HepG2 (cell line): ENCODE data around the gene ABCB4. TPM values are rescaled to one million over a fixed set of nuclear protein-coding genes. Genes with fewer than 3 reads are reported as not detected.
A peak's percentile ranks its signal among the peaks of the same experiment; 100 is the strongest.

Source experiments
- ADNP ChIP-seq: sonication (generic); formaldehyde crosslinking; IDR thresholded peaks from 2 replicates; pipeline ENCODE4 v1.4.0; 2020; ENCODE audit warnings: missing genetic modification reagents
- ARNT2 ChIP-seq: sonication (generic); formaldehyde crosslinking; IDR thresholded peaks from 2 replicates; pipeline ENCODE4 v1.8.0; 2022; ENCODE audit warnings: mild to moderate bottlenecking, low read depth, missing genetic modification reagents, moderate library complexity
- BATF2 ChIP-seq: sonication (generic); formaldehyde crosslinking; IDR thresholded peaks from 2 replicates; pipeline ENCODE4 v1.8.0; 2022; ENCODE audit warnings: mild to moderate bottlenecking, missing genetic modification reagents, moderate library complexity
- DBP ChIP-seq: sonication (generic); formaldehyde crosslinking; IDR thresholded peaks from 2 replicates; pipeline ENCODE4 v1.4.0; 2020; ENCODE audit warnings: missing genetic modification reagents; ENCODE audit errors: not compliant biosample characterization
- ELF1 ChIP-seq: sonication (generic); formaldehyde crosslinking; IDR thresholded peaks from 2 replicates; pipeline ENCODE4 v1.4.0; 2020; ENCODE audit warnings: missing genetic modification reagents
- GPN1 ChIP-seq: sonication (generic); formaldehyde crosslinking; IDR thresholded peaks from 2 replicates; pipeline ENCODE4 v1.5.1; 2020; ENCODE audit warnings: missing genetic modification reagents, borderline replicate concordance
- HMGXB4 ChIP-seq, 2 experiments: sonication (generic) in 1 of 2; formaldehyde crosslinking in 1 of 2; IDR thresholded peaks; 2 replicates each; pipeline versions ENCODE4 v1.4.0 to v1.6.1; 2018 to 2020; ENCODE audit warnings: missing genetic modification reagents in 2 of 2, borderline replicate concordance in 1 of 2, low read depth in 1 of 2, mild to moderate bottlenecking in 1 of 2, missing biosample characterization in 1 of 2
- HNRNPK ChIP-seq: fragments of 200-400 bp; formaldehyde crosslinking; IDR thresholded peaks from 2 replicates; pipeline ENCODE4 v1.6.1; 2018; ENCODE audit warnings: low read length, low read depth, moderate library complexity, mild to moderate bottlenecking; ENCODE audit not compliant: poor library complexity, severe bottlenecking
- MXD3 ChIP-seq: IDR thresholded peaks from 2 replicates; pipeline ENCODE4 v1.6.1; 2016; ENCODE audit warnings: mild to moderate bottlenecking, missing biosample characterization, missing genetic modification reagents
- MYC ChIP-seq: sonication (generic); formaldehyde crosslinking; IDR thresholded peaks from 2 replicates; pipeline ENCODE4 v1.9.0; 2021; ENCODE audit warnings: missing genetic modification reagents, borderline replicate concordance
- MYPOP ChIP-seq: sonication (generic); formaldehyde crosslinking; IDR thresholded peaks from 2 replicates; pipeline ENCODE4 v1.8.1; 2023; ENCODE audit warnings: mild to moderate bottlenecking, moderate library complexity, missing genetic modification reagents
- POLR2G ChIP-seq: fragments of 200-400 bp; formaldehyde crosslinking; IDR thresholded peaks from 2 replicates; pipeline ENCODE4 v1.6.1; 2018; ENCODE audit warnings: mild to moderate bottlenecking, low read depth, low read length, moderate library complexity
- RFX1 ChIP-seq: fragments of 450-650 bp; IDR thresholded peaks from 2 replicates; pipeline ENCODE4 v1.6.1; 2017
- RXRA ChIP-seq: sonication (generic); formaldehyde crosslinking; IDR thresholded peaks from 2 replicates; pipeline ENCODE4 v1.5.1; 2020; ENCODE audit warnings: missing genetic modification reagents
- SATB2 ChIP-seq: sonication (generic); formaldehyde crosslinking; IDR thresholded peaks from 2 replicates; pipeline ENCODE4 v1.5.0; 2020; ENCODE audit warnings: missing genetic modification reagents
- SP1 ChIP-seq, 2 experiments: fragments of 450-650 bp in 1 of 2; sonication (generic) in 1 of 2; formaldehyde crosslinking in 1 of 2; IDR thresholded peaks; 2 replicates each; pipeline versions ENCODE4 v1.4.0 to v1.6.1; 2016 to 2020; ENCODE audit warnings: missing genetic modification reagents in 1 of 2
- SSRP1 ChIP-seq: IDR thresholded peaks from 2 replicates; pipeline ENCODE4 v1.6.1; 2016; ENCODE audit warnings: control low read depth
- ZNF253 ChIP-seq: sonication (generic); formaldehyde crosslinking; IDR thresholded peaks from 2 replicates; pipeline ENCODE4 v1.8.0; 2022; ENCODE audit warnings: mild to moderate bottlenecking, missing genetic modification reagents, borderline replicate concordance
- ZNF446 ChIP-seq: sonication (generic); formaldehyde crosslinking; IDR thresholded peaks from 2 replicates; pipeline ENCODE4 v1.5.0; 2020; ENCODE audit warnings: mild to moderate bottlenecking, missing genetic modification reagents
- ZNF597 ChIP-seq: sonication (generic); formaldehyde crosslinking; IDR thresholded peaks from 2 replicates; pipeline ENCODE4 v1.5.0; 2020; ENCODE audit warnings: missing genetic modification reagents
- ZNF746 ChIP-seq: sonication (generic); formaldehyde crosslinking; IDR thresholded peaks from 2 replicates; pipeline ENCODE4 v1.8.0; 2022; ENCODE audit warnings: mild to moderate bottlenecking, missing genetic modification reagents
- ZNF83 ChIP-seq: sonication (generic); formaldehyde crosslinking; IDR thresholded peaks from 2 replicates; pipeline ENCODE4 v1.4.0; 2020; ENCODE audit warnings: missing genetic modification reagents, mild to moderate bottlenecking, borderline replicate concordance
- polyA plus RNA-seq, 8 experiments: library from polyadenylated mRNA; depleted of rRNA in 3 of 8; stranded (reverse) in 7 of 8; unstranded in 1 of 8; fragments of >200 nt; fragmentation: Illumina TruSeq in 4 of 8; extraction: Trizol in 4 of 8; gene quantifications; 2 replicates each; pipeline versions ENCODE4 v1.2.1 to v1.2.3, GENCODE V29; 2011 to 2016; ENCODE audit warnings: low read depth in 4 of 8, missing spikeins in 1 of 8, mixed read lengths in 1 of 8; ENCODE audit not compliant: insufficient read depth in 1 of 8
- total RNA-seq, 5 experiments: library from RNA; depleted of rRNA; stranded (reverse); fragments of >200 nt; fragmentation: Illumina TruSeq; extraction: Trizol; gene quantifications; 2 replicates each; pipeline ENCODE4 v1.2.3, GENCODE V29; 2016; ENCODE audit warnings: low read depth in 1 of 5

Gene ABCB4
- total and polyA plus RNA-seq, 2 of the 13 experiments (the other 11 are each of a cell fraction or from before 2014, with no cell fraction given), result 18.0 to 32.4 TPM

GRCh38 chr7:87463982-87464381 lies 11.5 kb downstream of the ABCB4 start (continued):
- no peak for TF ChIP-seq ADNP (CRISPR knock-in tag)
- no peak for TF ChIP-seq HNRNPK
- peak; percentile 44; the same call in 1 of the 2 replicates for TF ChIP-seq MYPOP (CRISPR knock-in tag)
- TF ChIP-seq SATB2 (CRISPR knock-in tag), result no peak
- no peak for TF ChIP-seq SP1 (IDR thresholded peaks at IDR 0.05)
- no peak for TF ChIP-seq SP1 (CRISPR knock-in tag; IDR thresholded peaks at IDR 0.05)
- peak in 1 of 2 experiments; percentile 49; a peak in 1 of 4 replicates for TF ChIP-seq HMGXB4 (CRISPR knock-in tag; IDR thresholded peaks at IDR 0.05; ENCODE audit: borderline replicate concordance in 1 of 2, low read depth in 1 of 2)
- no peak for TF ChIP-seq SSRP1 (CRISPR knock-in tag)
- no peak for TF ChIP-seq ZNF446 (CRISPR knock-in tag)
- no peak for TF ChIP-seq RFX1
- TF ChIP-seq ZNF746 (CRISPR knock-in tag), result no peak
- no peak for TF ChIP-seq GPN1
- peak; percentile 80 for TF ChIP-seq MYC (CRISPR knock-in tag)
- no peak for TF ChIP-seq POLR2G
- peak; percentile 55; the same call in 1 of the 2 replicates for TF ChIP-seq ARNT2 (CRISPR knock-in tag)
- no peak for TF ChIP-seq ZNF253 (CRISPR knock-in tag)
- TF ChIP-seq DBP, result no peak
- no peak for TF ChIP-seq ELF1
- TF ChIP-seq RXRA (CRISPR knock-in tag), result peak; percentile 99
- no peak for TF ChIP-seq ZNF83 (CRISPR knock-in tag)
- TF ChIP-seq BATF2 (CRISPR knock-in tag), result no peak
- TF ChIP-seq ZNF597 (CRISPR knock-in tag), result no peak
- no peak for TF ChIP-seq MXD3 (CRISPR knock-in tag)
